ENCODE results near the gene PRR11.

DNA sequence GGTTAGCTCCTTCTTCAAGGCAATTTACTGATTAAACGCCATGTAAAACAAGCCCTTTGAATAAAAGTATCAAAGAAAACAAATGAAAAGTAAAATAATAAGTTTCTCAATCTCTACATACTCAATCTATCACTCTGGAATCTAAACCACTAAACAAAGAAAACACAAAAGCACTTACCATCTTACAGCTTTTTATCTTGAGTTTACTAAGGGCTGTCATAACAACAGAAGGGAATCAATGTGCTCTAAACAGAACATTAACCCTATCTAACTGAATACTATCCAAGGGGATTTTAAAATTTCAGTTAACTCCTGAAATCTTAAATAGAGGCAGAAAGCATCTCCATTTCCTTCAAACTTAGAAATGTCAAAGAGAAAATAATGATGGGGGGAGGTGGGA is 4.0 kb upstream of the PRR11 start:
- TF ChIP-seq, protein P1, sequence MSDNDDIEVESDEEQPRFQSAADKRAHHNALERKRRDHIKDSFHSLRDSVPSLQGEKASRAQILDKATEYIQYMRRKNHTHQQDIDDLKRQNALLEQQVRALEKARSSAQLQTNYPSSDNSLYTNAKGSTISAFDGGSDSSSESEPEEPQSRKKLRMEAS (IDR thresholded peaks at IDR 0.05) = no peak
- TF ChIP-seq SIN3A (IDR thresholded peaks at IDR 0.05; ENCODE audit: low read depth) (no peak), POLR2A (IDR thresholded peaks at IDR 0.05; ENCODE audit: borderline replicate concordance, extremely low read depth, insufficient read depth, insufficient read length) (no peak), EZH2 (IDR thresholded peaks at IDR 0.05) (no peak), ATF3 (IDR thresholded peaks at IDR 0.05) (no peak), POLR2AphosphoS5 (IDR thresholded peaks at IDR 0.05; ENCODE audit: low read depth, low read length) (no peak)
- TF ChIP-seq, protein P2, sequence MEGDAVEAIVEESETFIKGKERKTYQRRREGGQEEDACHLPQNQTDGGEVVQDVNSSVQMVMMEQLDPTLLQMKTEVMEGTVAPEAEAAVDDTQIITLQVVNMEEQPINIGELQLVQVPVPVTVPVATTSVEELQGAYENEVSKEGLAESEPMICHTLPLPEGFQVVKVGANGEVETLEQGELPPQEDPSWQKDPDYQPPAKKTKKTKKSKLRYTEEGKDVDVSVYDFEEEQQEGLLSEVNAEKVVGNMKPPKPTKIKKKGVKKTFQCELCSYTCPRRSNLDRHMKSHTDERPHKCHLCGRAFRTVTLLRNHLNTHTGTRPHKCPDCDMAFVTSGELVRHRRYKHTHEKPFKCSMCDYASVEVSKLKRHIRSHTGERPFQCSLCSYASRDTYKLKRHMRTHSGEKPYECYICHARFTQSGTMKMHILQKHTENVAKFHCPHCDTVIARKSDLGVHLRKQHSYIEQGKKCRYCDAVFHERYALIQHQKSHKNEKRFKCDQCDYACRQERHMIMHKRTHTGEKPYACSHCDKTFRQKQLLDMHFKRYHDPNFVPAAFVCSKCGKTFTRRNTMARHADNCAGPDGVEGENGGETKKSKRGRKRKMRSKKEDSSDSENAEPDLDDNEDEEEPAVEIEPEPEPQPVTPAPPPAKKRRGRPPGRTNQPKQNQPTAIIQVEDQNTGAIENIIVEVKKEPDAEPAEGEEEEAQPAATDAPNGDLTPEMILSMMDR (IDR thresholded peaks at IDR 0.05 in 2 of 3, conservative IDR thresholded peaks at IDR 0.05 in 1 of 3; ENCODE audit: borderline replicate concordance in 1 of 3, insufficient read depth in 1 of 3, low read depth in 2 of 3, low read length in 2 of 3) = no peak
- TF ChIP-seq, protein P3, sequence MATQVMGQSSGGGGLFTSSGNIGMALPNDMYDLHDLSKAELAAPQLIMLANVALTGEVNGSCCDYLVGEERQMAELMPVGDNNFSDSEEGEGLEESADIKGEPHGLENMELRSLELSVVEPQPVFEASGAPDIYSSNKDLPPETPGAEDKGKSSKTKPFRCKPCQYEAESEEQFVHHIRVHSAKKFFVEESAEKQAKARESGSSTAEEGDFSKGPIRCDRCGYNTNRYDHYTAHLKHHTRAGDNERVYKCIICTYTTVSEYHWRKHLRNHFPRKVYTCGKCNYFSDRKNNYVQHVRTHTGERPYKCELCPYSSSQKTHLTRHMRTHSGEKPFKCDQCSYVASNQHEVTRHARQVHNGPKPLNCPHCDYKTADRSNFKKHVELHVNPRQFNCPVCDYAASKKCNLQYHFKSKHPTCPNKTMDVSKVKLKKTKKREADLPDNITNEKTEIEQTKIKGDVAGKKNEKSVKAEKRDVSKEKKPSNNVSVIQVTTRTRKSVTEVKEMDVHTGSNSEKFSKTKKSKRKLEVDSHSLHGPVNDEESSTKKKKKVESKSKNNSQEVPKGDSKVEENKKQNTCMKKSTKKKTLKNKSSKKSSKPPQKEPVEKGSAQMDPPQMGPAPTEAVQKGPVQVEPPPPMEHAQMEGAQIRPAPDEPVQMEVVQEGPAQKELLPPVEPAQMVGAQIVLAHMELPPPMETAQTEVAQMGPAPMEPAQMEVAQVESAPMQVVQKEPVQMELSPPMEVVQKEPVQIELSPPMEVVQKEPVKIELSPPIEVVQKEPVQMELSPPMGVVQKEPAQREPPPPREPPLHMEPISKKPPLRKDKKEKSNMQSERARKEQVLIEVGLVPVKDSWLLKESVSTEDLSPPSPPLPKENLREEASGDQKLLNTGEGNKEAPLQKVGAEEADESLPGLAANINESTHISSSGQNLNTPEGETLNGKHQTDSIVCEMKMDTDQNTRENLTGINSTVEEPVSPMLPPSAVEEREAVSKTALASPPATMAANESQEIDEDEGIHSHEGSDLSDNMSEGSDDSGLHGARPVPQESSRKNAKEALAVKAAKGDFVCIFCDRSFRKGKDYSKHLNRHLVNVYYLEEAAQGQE (IDR thresholded peaks at IDR 0.05; ENCODE audit: low read depth) = no peak
